HG02588 (cell line): ENCODE measurements around the gene LYSMD2.

Experiments
- ATAC-seq: cut with Tn5 transposase; IDR thresholded peaks from one replicate; pipeline ENCODE4 v1.9.1; 2021; ENCODE audit warnings: mild to moderate bottlenecking, moderate library complexity; ENCODE audit not compliant: unreplicated experiment

Gene LYSMD2

GRCh38 chr15:51721199-51721960 lies 16.1 kb downstream of the LYSMD2 start:
- no peak for ATAC-seq

GRCh38 chr15:51720201-51720995 lies 17.1 kb downstream of the LYSMD2 start:
- no peak for ATAC-seq

GRCh38 chr15:51718746-51719145 lies 18.7 kb downstream of the LYSMD2 start:
- ATAC-seq, result no peak

DNA sequence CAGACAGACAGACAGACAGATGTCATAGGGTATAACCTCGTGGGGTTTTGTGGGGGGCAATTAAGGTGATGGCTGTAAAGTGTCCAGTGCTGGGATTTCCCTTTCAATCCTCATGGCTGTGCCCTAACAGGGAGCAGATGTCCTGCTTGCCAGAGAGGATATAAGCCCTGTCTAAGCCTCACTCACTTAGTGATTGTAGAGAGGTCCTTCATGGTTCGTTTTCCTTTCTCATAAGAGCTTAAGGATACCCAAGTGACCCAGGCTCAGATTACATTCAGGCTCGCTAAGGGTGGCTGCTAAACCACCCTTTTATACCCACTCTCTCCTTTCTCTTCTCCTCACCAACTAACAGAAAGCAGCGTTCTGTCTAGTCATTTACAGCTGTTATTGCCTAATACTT lies 19.2 kb downstream of the LYSMD2 start:
- no peak for ATAC-seq

DNA sequence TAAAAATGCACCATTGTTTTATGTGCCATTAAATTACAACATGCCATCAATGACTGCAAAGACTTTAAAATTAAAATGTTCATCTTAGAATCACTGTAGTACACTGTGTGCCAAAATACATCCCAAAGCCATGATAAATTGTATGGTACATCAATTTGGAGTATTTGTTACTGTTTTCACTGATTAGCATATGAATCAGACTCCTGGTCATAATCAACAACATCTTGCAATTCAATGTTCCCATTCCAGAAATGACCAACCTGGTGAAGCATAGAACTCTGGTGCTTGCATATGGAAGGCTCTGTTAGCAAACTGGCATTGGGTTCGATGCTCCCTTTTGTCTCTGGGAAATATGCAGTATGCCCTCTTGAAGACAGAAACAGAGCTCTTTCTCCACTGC lies 22.5 kb downstream of the LYSMD2 start:
- ATAC-seq, result no peak

- ATAC-seq, result no peak
These were observed 23.3 kb downstream of the LYSMD2 start for GRCh38 chr15:51714162-51714561.

DNA sequence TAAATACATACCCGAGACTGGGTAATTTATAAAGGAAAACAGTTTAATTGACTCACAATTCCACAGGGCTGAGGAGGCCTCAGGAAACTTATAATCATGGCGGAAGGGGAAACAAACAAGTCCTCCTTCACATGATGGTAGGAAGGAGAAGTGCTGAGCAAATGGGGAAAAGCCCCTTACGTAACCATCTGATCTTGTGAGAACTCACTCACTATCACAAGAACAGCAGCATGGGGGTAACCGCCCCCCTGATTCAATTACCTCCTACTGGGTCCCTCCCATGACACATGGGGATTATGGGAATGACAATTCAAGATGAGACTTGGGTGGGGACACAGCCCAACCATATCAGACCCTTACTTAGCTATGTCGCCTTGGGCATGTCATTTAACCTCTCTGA lies 28.4 kb downstream of the LYSMD2 start:
- ATAC-seq, result no peak

DNA sequence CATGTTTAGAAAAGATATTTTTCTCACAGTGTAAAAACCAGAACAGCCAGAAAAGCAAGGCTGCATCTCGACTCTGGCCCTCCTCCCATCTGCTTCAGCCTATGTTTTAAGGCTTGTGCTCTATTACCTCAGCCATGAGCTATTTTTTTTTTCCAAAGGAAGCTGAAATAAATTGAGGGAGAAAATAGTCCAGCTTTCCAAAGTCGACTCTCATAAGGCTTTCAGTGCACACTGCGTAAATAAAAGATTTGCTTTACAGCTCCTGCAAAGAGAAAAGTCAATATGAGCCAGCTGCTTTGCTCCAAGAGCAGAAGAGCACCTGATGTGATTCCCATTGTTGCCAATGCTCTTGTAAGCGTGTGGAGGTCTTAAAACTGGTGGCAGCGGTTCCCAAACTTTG lies 29.4 kb downstream of the LYSMD2 start:
- ATAC-seq, result no peak

DNA sequence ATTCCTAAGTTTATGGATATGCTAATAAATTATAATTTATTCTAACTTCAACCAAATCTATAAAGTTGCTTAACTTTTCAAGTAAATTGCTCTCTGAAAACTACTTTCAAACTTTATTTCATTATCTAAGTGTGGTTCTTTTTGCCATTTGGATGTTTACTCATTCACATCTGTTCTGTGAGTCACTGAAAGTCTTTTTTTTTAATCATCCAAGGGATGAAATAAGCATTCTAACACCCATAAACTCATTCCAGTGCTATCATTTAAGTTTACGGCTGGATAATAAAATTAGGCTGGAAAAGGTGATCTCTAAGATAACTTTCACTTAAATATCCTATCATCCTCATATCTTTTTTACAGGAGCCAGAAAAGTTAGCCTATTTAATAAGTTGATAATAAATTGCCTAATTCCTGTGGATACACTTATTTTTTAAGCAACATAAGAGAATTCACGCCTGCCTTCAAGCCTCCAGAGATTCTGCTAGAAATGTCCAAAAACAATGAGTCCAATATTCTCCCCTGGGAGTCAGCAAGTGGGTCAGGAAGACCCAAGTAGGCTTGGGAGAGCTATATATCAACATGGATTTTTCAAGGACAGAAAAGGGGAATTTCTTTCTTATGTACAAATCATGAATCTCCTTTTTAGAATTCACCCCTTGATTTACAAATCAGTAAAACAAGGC lies 30.4 kb downstream of the LYSMD2 start:
- ATAC-seq, result no peak

- ATAC-seq, result no peak
These were observed 31.2 kb downstream of the LYSMD2 start for GRCh38 chr15:51706291-51706690.

DNA sequence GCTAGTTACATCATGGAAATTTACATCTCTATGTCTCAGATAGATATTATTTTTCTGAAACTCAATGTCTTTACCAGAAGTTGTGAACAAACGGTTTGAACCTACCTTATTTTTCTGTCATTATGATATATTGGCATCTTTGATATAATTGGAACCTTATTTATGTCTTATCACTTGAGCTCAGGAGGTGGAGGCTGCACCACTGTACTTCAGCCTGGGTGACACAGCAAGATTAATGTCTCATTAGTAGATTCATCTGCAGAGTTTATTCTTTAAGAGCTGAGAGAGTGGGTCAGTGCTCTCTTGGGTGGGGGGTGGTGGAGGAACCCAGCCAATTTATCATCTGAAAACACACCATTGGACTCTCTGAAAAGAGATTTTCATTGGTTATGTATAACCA lies 34.7 kb downstream of the LYSMD2 start:
- no peak for ATAC-seq

- no peak for ATAC-seq
These were observed 38.1 kb downstream of the LYSMD2 start for GRCh38 chr15:51699373-51699772.

GRCh38 chr15:51697163-51697562 lies 40.3 kb downstream of the LYSMD2 start:
- ATAC-seq, result no peak

DNA sequence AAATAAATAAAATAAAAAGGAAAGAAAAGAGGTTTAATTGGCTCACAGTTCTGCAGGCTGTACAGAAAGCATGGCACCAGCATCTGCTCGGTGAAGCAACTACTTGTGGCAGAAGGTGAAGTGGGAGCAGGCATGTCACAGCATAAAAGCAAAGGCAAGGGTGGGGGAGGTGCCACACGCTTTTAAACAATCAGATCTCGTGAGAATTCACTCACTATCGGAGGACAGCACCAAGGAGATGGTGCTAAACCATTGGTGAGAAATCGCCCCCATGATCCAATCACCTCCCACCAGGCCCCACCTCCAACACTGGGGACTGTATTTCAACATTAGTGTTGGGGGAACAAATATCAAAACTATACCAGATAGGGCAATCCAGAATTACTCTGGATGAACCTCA lies 40.9 kb downstream of the LYSMD2 start:
- ATAC-seq, result no peak

GRCh38 chr15:51692154-51692553 lies 45.3 kb downstream of the LYSMD2 start:
- ATAC-seq, result no peak

DNA sequence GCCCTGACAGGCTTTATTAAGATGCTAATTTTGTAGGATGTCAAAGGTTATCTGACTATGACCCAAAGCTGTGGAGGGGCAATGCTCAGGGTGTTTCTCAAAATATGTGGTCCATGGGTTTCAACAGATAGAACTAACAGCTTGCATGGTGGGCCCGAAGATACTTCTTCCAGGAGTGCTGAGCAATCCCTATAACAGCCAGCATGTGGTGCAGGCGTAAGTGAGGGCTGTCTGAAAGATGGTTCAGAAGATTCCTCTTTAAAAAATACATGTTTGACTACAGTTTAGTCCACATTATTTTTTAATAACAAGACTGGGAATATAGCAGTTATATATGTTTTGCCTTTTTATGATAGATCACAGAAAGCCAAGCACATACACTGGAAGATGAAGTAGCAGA lies 48.6 kb downstream of the LYSMD2 start:
- no peak for ATAC-seq

DNA sequence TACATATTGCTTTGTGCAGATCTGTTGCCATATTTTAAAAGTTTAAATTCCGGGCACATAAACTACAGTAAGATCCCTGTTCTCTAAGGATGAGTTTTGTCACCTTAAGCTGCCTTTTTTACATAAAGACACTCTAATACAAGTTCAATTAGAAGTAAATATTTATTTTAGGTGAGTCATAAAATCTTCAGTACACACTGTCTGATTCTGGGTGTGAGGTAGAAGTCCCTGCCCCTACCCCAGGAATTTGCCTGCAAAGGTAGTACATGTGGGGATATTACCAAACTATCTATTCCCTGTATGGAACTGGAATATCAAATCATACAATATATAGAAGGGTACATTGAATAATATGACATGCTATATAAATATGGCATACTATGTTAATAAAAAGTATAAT lies 49.9 kb downstream of the LYSMD2 start:
- no peak for ATAC-seq

GRCh38 chr15:51681303-51681963 lies 56.0 kb downstream of the LYSMD2 start, which contains the start of gene SCG3:
TSS of gene SCG3 (plus strand) at chr15:51681503. CDS start at chr15:51681756, 253 bp downstream.
- no peak for ATAC-seq

GRCh38 chr15:51680321-51680720 lies 57.1 kb downstream of the LYSMD2 start:
- ATAC-seq, result no peak

- ATAC-seq, result no peak
These were observed 59.4 kb downstream of the LYSMD2 start for GRCh38 chr15:51678096-51678495.

- no peak for ATAC-seq
These were observed 60.0 kb downstream of the LYSMD2 start for GRCh38 chr15:51677452-51677851.
